Liver (tissue), 9 donors: ENCODE results near the gene CHAC1. TPM values are rescaled to one million over a fixed set of nuclear protein-coding genes. Genes with fewer than 3 reads are reported as not detected.

Experiments
- DNase-seq: peaks from one replicate; pipeline ENCODE4 v3.0.0-alpha.2; 2017; ENCODE audit warnings: low spot score
- H3K27ac ChIP-seq, 2 donors: one replicate each; pipeline ENCODE4 v1.7.0; 2013; ENCODE audit warnings: inconsistent platforms in 2 of 2, low read length in 2 of 2, control low read depth in 1 of 2, low read depth in 1 of 2, mild to moderate bottlenecking in 1 of 2
- H3K27me3 ChIP-seq, 4 donors: one replicate each; pipeline versions ENCODE4 v1.6.1 to v1.7.0; 2013; ENCODE audit warnings: low read length in 3 of 4, inconsistent platforms in 1 of 4, mild to moderate bottlenecking in 1 of 4, moderate library complexity in 1 of 4; ENCODE audit not compliant: control insufficient read depth in 4 of 4, insufficient read depth in 4 of 4
- H3K36me3 ChIP-seq, 4 donors: one replicate each; pipeline versions ENCODE4 v1.6.1 to v1.7.0; 2013; ENCODE audit warnings: low read length in 3 of 4, mild to moderate bottlenecking in 3 of 4, low read depth in 1 of 4, moderate library complexity in 1 of 4; ENCODE audit not compliant: control insufficient read depth in 4 of 4, insufficient read depth in 3 of 4
- H3K4me1 ChIP-seq, 4 donors: one replicate each; pipeline versions ENCODE4 v1.6.1 to v1.7.0; 2013; ENCODE audit warnings: low read length in 3 of 4, mild to moderate bottlenecking in 3 of 4, moderate library complexity in 1 of 4; ENCODE audit not compliant: control insufficient read depth in 4 of 4, insufficient read depth in 4 of 4
- H3K4me3 ChIP-seq, 3 donors: one replicate each; pipeline versions ENCODE4 v1.6.1 to v1.7.0; 2013; ENCODE audit warnings: low read length in 3 of 3, control low read depth in 1 of 3, low read depth in 1 of 3, mild to moderate bottlenecking in 1 of 3
- H3K9ac ChIP-seq, 2 donors: one replicate each; pipeline ENCODE4 v1.7.0; 2013; ENCODE audit warnings: low read length in 2 of 2, mild to moderate bottlenecking in 2 of 2, moderate library complexity in 2 of 2, control low read depth in 1 of 2, low read depth in 1 of 2
- H3K9me3 ChIP-seq, 4 donors: one replicate each; pipeline versions ENCODE4 v1.6.1 to v1.7.0; 2013; ENCODE audit warnings: low read length in 3 of 4; ENCODE audit not compliant: control insufficient read depth in 4 of 4
- ATF3 ChIP-seq: IDR thresholded peaks from 2 replicates; pipeline ENCODE4 v1.6.1; 2016; ENCODE audit warnings: antibody characterized with exemption
- FOXA1 ChIP-seq: IDR thresholded peaks from 2 replicates; pipeline ENCODE4 v1.6.1; 2016; ENCODE audit warnings: antibody characterized with exemption
- HNF4A ChIP-seq, 2 donors: conservative IDR thresholded peaks; 2 replicates each; pipeline ENCODE4 v1.6.1; 2016; ENCODE audit warnings: antibody characterized with exemption in 2 of 2, mild to moderate bottlenecking in 2 of 2
- RAD21 ChIP-seq, 2 donors: IDR thresholded peaks; 2 replicates each; pipeline ENCODE4 v1.6.1; 2016; ENCODE audit warnings: antibody characterized with exemption in 2 of 2, mild to moderate bottlenecking in 2 of 2
- RXRA ChIP-seq, 2 donors: IDR thresholded peaks; 2 replicates each; pipeline ENCODE4 v1.6.1; 2017 to 2018; ENCODE audit warnings: antibody characterized with exemption in 2 of 2, mild to moderate bottlenecking in 1 of 2
- SP1 ChIP-seq: IDR thresholded peaks from 2 replicates; pipeline ENCODE4 v1.6.1; 2018; ENCODE audit warnings: antibody characterized with exemption, mild to moderate bottlenecking
- TAF1 ChIP-seq: conservative IDR thresholded peaks from 2 replicates; pipeline ENCODE4 v1.6.1; 2016; ENCODE audit warnings: antibody characterized with exemption, mild to moderate bottlenecking
- ZBTB33 ChIP-seq: IDR thresholded peaks from 2 replicates; pipeline ENCODE4 v1.6.1; 2016; ENCODE audit warnings: antibody characterized with exemption
- WGBS: extraction: QIAGEN DNeasy Blood & Tissue Kit; methylation state at CpG from one replicate; pipeline ENCODE4 v1.1.7; 2013; 5-methylcytosine and 5-hydroxymethylcytosine counted together
- polyA plus RNA-seq, 2 donors: library from polyadenylated mRNA; stranded (reverse) in 1 of 2; unstranded in 1 of 2; fragments of 200-250 nt in 1 of 2; fragments of >200 nt in 1 of 2; fragmentation: Nextera tagmentation in 1 of 2; extraction: Ambion mirVana in 1 of 2; gene quantifications; one replicate each; pipeline versions ENCODE4 v1.2.1 to v1.2.3, GENCODE V29; 2013 to 2015
- total RNA-seq, 2 donors: library from RNA; depleted of rRNA; stranded (reverse); fragments of >200 nt; gene quantifications; one replicate each; pipeline ENCODE4 v1.2.3, GENCODE V29; 2014
- TF ChIP-seq, protein P1 (sequence below): IDR thresholded peaks from 2 replicates; pipeline ENCODE4 v1.6.1; 2016; ENCODE audit warnings: antibody characterized with exemption, mild to moderate bottlenecking
- donor health status: healthy.
- donor health status: healthy.
- donor health status: healthy.
- donor health status: healthy.
- donor health status: healthy.

Gene CHAC1
- total and polyA plus RNA-seq, 4 donors: 0.19 to 3.5 (median 1.1) TPM

DNA sequence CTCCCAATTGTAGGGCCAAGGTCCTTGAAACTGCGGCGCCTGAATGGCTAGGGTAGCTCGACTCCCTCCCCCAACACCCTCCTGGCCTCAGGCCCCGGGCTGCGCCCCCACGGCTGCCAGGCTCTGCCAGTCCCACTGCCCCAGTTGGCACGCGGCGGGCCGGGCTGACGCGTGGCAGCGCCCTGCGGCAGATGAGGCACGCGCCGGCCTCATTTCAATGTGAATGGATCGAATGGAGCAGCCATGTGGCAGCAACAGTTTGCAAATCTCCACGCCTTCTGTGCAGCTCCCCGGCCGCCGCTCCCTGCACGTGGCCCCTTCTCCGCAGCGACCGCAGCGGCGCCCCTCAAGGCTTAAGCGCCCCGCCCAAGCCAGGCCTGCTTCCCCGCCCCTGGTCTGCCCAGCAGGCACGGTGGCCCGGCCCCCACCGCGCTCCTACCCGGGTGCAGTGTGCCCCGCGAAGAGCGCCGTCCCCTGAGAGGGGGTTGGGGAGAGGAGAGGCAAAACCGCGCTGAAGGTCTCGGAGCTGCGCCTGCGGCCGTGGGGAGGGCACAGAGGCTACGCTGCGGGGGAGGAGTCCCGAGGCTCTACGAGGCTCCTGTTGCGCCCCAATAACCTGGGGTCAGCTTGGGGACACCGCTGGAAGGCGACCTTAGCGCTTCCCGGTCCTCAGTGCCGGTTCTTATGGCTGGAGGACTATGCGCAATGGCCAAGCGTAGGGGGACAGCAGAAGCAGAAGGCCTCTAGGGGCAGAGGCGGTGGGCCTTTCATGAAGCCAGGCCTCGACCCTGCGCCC is 27.2 kb upstream of the CHAC1 start:
- DNase-seq: no peak
- peaks cover 23 to 50% (median 41%) of the 10 kb centered on the region in 4 donors for H3K4me1 ChIP-seq

GRCh38 chr15:40926659-40927494 is 26.4 kb upstream of the CHAC1 start:
- Histone ChIP-seq H3K27ac (no peak overlapping the region), H3K36me3 (no peaks in the 10 kb centered on the region), H3K27me3 (peaks cover 0 to 5% (median 1%) of the 10 kb centered on the region in 4 donors), H3K4me1 (peaks cover 20 to 58% (median 45%) of the 10 kb centered on the region in 4 donors), H3K9ac (no peak overlapping the region), H3K4me3 (no peak overlapping the region), H3K9me3 (no peaks in the 10 kb centered on the region)
- WGBS: 28% methylated on average over 33 of the region's 33 CpGs
- TF ChIP-seq HNF4A (conservative IDR thresholded peaks at IDR 0.05) (no peak), TAF1 (no peak), RXRA (IDR thresholded peaks at IDR 0.05) (no peak), ZBTB33 (no peak), RAD21 (IDR thresholded peaks at IDR 0.05) (no peak), ATF3 (no peak), SP1 (no peak)
- TF ChIP-seq, protein P1, sequence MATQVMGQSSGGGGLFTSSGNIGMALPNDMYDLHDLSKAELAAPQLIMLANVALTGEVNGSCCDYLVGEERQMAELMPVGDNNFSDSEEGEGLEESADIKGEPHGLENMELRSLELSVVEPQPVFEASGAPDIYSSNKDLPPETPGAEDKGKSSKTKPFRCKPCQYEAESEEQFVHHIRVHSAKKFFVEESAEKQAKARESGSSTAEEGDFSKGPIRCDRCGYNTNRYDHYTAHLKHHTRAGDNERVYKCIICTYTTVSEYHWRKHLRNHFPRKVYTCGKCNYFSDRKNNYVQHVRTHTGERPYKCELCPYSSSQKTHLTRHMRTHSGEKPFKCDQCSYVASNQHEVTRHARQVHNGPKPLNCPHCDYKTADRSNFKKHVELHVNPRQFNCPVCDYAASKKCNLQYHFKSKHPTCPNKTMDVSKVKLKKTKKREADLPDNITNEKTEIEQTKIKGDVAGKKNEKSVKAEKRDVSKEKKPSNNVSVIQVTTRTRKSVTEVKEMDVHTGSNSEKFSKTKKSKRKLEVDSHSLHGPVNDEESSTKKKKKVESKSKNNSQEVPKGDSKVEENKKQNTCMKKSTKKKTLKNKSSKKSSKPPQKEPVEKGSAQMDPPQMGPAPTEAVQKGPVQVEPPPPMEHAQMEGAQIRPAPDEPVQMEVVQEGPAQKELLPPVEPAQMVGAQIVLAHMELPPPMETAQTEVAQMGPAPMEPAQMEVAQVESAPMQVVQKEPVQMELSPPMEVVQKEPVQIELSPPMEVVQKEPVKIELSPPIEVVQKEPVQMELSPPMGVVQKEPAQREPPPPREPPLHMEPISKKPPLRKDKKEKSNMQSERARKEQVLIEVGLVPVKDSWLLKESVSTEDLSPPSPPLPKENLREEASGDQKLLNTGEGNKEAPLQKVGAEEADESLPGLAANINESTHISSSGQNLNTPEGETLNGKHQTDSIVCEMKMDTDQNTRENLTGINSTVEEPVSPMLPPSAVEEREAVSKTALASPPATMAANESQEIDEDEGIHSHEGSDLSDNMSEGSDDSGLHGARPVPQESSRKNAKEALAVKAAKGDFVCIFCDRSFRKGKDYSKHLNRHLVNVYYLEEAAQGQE: no peak
- no peak for DNase-seq

More for the DNA sequence above, 27.2 kb upstream of the CHAC1 start:
- Histone ChIP-seq H3K4me3 (peak overlapping the region in 1 of 3 donors; percentile 27), H3K27me3 (peaks cover 0 to 5% (median 1%) of the 10 kb centered on the region in 4 donors), H3K36me3 (no peaks in the 10 kb centered on the region), H3K9ac (no peak overlapping the region), H3K27ac (no peak overlapping the region), H3K9me3 (no peaks in the 10 kb centered on the region)
- 6% methylated on average over 61 of the region's 61 CpGs for WGBS
- no peak for TF ChIP-seq HNF4A (conservative IDR thresholded peaks at IDR 0.05)
- TF ChIP-seq, protein P1: no peak
- no peak for TF ChIP-seq FOXA1
- TF ChIP-seq SP1: no peak
- TF ChIP-seq ZBTB33: no peak
- TF ChIP-seq RXRA (IDR thresholded peaks at IDR 0.05): no peak
